ENCODE results near the gene ARGFX.

Gene ARGFX

GRCh38 chr3:121601212-121601812 lies 33.6 kb downstream of the ARGFX start:
- DNase-seq = no peak

- no peak for DNase-seq
Measured at GRCh38 chr3:121604759-121605158, 37.0 kb downstream of the ARGFX start.

GRCh38 chr3:121606106-121606505 lies 38.4 kb downstream of the ARGFX start:
- DNase-seq = no peak
